SU-DHL-6 (cell line): ENCODE measurements around the gene ANKLE1.

Experiments
- H2AFZ ChIP-seq: fragments of 200-600 bp; sonication (generic); 2 replicates; pipeline ENCODE4 v1.6.1; 2014; ENCODE audit warnings: low read depth, mild to moderate bottlenecking, moderate library complexity, mixed read lengths, antibody characterized with exemption, low read length; ENCODE audit not compliant: severe bottlenecking
- H3F3A ChIP-seq: fragments of 200-600 bp; shearing (Covaris generic); 2 replicates; pipeline ENCODE4 v1.6.0; 2016; ENCODE audit warnings: antibody characterized with exemption, mild to moderate bottlenecking; ENCODE audit not compliant: insufficient read depth
- H3K27ac ChIP-seq: fragments of 200-600 bp; sonication (generic); 2 replicates; pipeline ENCODE4 v1.5.1; 2016; ENCODE audit warnings: low read depth, mild to moderate bottlenecking, low read length, moderate library complexity, mixed read lengths
- H3K27me3 ChIP-seq: fragments of 200-600 bp; sonication (generic), shearing (Covaris generic); 2 replicates; pipeline ENCODE4 v1.6.0; 2014; ENCODE audit warnings: mild to moderate bottlenecking, low read length
- H3K36me3 ChIP-seq: fragments of 200-600 bp; sonication (generic); 2 replicates; pipeline ENCODE4 v1.6.1; 2014; ENCODE audit warnings: mild to moderate bottlenecking, low read length, mixed read lengths
- H3K4me2 ChIP-seq: fragments of 300-600, 200-600 bp; shearing (Covaris generic), sonication (generic); 2 replicates; pipeline ENCODE4 v1.6.0; 2014; ENCODE audit warnings: low read length, low read depth, mild to moderate bottlenecking; ENCODE audit not compliant: poor library complexity, severe bottlenecking
- H3K4me3 ChIP-seq: fragments of 200-600 bp; sonication (generic); 2 replicates; pipeline ENCODE4 v1.5.1; 2014; ENCODE audit warnings: antibody characterized with exemption, low read length, mild to moderate bottlenecking, mixed read lengths; ENCODE audit not compliant: insufficient read depth, poor library complexity, severe bottlenecking
- H3K79me2 ChIP-seq: fragments of 200-600 bp; sonication (generic); 2 replicates; pipeline ENCODE4 v1.6.1; 2014; ENCODE audit warnings: mild to moderate bottlenecking, low read length, moderate library complexity; ENCODE audit not compliant: insufficient read depth
- H3K9ac ChIP-seq: fragments of 200-600 bp; sonication (generic); 2 replicates; pipeline ENCODE4 v1.7.0; 2014; ENCODE audit warnings: mild to moderate bottlenecking, low read length
- H3K9me2 ChIP-seq: fragments of 200-600 bp; sonication (generic); replicated peaks from 2 replicates; pipeline ENCODE4 v1.6.1; 2014; ENCODE audit warnings: low read length; ENCODE audit not compliant: insufficient read depth
- H3K9me3 ChIP-seq: fragments of 200-600 bp; sonication (generic); 2 replicates; pipeline ENCODE4 v1.6.1; 2014; ENCODE audit warnings: low read length, mixed read lengths; ENCODE audit not compliant: insufficient read depth
- H4K20me1 ChIP-seq: fragments of 200-600 bp; sonication (generic); 2 replicates; pipeline ENCODE4 v1.6.1; 2014; ENCODE audit warnings: low read depth, mild to moderate bottlenecking, antibody characterized with exemption, low read length, moderate library complexity, mixed read lengths
- CTCF ChIP-seq: fragments of 200-600 bp; sonication (generic); IDR thresholded peaks from one replicate; pipeline ENCODE4 v1.5.1; 2017; ENCODE audit warnings: antibody characterized with exemption, mild to moderate bottlenecking, low read length, moderate library complexity; ENCODE audit not compliant: insufficient read depth, poor library complexity, severe bottlenecking
- EZH2phosphoT487 ChIP-seq: fragments of 200-600 bp; sonication (generic), shearing (Covaris generic); conservative IDR thresholded peaks from 2 replicates; pipeline ENCODE4 v1.6.1; 2018; ENCODE audit warnings: mild to moderate bottlenecking, antibody characterized with exemption, low read length, moderate library complexity, mixed read lengths

Gene ANKLE1

GRCh38 chr19:17323964-17324332 lies 42.2 kb downstream of the ANKLE1 start:
- no peak for TF ChIP-seq CTCF
- no peak for TF ChIP-seq EZH2phosphoT487
- Histone ChIP-seq H3K9me3 (no peaks in the 10 kb centered on the region), H3K27me3 (no peaks in the 10 kb centered on the region), H3K4me3 (no peak overlapping the region), H3K9me2 (no peaks in the 10 kb centered on the region), H3K27ac (no peak overlapping the region), H3K36me3 (no peaks in the 10 kb centered on the region), H4K20me1 (no peaks in the 10 kb centered on the region), H3K4me2 (no peak overlapping the region), H3K9ac (no peak overlapping the region), H3K79me2 (no peaks in the 10 kb centered on the region), H2AFZ (no peak overlapping the region), H3F3A (peaks cover 3% of the 10 kb centered on the region; the same call in 1 of the 2 replicates)

DNA sequence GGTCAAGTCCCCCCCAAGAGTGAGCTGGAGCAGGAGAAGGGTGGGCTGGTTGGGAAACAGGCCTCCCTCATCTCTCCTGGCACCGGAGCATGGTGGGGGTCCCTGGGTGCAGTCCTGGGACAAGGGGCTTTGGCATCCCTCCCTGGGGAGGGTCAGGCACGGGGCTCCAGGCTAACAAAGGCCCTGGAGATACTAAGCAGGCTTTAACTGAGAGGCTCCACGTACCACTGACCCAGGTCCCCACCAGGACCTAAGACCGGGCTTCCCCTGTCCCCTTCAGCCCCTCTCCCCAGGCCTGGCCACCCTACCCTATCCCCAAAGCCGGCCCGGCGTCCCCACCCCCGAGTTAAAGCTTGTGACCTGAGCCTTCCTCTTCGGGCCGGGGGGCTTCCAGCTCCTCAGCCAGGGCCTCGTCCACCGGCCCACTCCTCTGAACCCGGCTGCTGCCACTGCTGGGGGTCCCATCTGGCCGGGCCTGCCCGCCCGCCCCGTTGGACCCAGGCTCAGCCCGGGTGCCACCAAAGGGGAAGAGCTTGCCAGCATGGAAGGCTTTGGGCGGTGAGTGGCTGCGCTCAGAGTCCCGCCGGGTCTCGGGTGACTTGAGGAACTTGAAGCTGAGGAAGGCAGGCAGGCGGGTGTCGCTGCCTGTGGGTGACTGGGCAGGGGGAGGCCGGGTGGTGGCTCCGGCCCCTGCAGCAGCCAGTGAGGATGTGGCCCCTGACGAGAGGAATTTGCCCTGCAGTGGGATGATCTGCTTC lies 42.8 kb downstream of the ANKLE1 start:
- Histone ChIP-seq H3K36me3 (no peaks in the 10 kb centered on the region), H3K27me3 (no peaks in the 10 kb centered on the region), H3K9ac (no peak overlapping the region), H3K4me3 (no peak overlapping the region), H2AFZ (no peak overlapping the region), H3K9me2 (no peaks in the 10 kb centered on the region), H3K27ac (no peak overlapping the region), H4K20me1 (no peaks in the 10 kb centered on the region), H3K4me2 (no peak overlapping the region), H3K9me3 (no peaks in the 10 kb centered on the region), H3F3A (peaks cover 3% of the 10 kb centered on the region; the same call in 1 of the 2 replicates), H3K79me2 (no peaks in the 10 kb centered on the region)
- TF ChIP-seq CTCF (no peak), EZH2phosphoT487 (no peak)

DNA sequence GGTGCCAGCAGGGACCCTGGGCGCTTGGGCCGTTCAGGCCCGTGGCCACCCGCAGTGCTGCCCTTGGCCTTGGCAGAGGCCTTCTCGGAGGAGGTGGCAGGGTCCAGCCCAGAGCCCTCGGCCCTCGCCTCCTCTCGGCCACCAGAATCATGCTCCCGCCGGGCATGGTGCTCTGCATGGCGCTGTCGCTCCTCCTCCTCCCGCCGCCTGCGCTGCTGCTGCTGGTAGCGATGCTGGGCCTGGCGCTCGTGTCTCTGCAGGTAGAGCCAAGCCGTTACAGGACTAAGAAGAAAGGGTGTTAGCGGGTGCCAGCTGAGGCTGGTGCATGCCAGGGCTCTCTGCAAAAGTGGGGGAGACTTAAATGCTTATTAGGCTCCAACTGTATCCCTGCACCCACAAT lies 43.4 kb downstream of the ANKLE1 start:
- TF ChIP-seq EZH2phosphoT487 (no peak), CTCF (no peak)
- Histone ChIP-seq H3K79me2 (no peaks in the 10 kb centered on the region), H3K9ac (no peak overlapping the region)

More for the DNA sequence above, 43.4 kb downstream of the ANKLE1 start:
- no peak overlapping the region for H3K27ac ChIP-seq
- no peaks in the 10 kb centered on the region for H3K9me3 ChIP-seq
- no peak overlapping the region for H3K4me3 ChIP-seq
- H3K9me2 ChIP-seq = no peaks in the 10 kb centered on the region
- H2AFZ ChIP-seq = no peak overlapping the region
- no peak overlapping the region for H3K4me2 ChIP-seq
- no peaks in the 10 kb centered on the region for H3K36me3 ChIP-seq
- H3F3A ChIP-seq = peaks cover 3% of the 10 kb centered on the region; the same call in 1 of the 2 replicates
- no peaks in the 10 kb centered on the region for H3K27me3 ChIP-seq
- H4K20me1 ChIP-seq = no peaks in the 10 kb centered on the region
